Measurements from ENCODE around the gene IGF2R.
"Not testable (repeated sequence)": the region's sequence is repeated elsewhere in the genome, so short reads cannot be mapped to it uniquely, and the experiment has no call there.

Gene IGF2R

DNA sequence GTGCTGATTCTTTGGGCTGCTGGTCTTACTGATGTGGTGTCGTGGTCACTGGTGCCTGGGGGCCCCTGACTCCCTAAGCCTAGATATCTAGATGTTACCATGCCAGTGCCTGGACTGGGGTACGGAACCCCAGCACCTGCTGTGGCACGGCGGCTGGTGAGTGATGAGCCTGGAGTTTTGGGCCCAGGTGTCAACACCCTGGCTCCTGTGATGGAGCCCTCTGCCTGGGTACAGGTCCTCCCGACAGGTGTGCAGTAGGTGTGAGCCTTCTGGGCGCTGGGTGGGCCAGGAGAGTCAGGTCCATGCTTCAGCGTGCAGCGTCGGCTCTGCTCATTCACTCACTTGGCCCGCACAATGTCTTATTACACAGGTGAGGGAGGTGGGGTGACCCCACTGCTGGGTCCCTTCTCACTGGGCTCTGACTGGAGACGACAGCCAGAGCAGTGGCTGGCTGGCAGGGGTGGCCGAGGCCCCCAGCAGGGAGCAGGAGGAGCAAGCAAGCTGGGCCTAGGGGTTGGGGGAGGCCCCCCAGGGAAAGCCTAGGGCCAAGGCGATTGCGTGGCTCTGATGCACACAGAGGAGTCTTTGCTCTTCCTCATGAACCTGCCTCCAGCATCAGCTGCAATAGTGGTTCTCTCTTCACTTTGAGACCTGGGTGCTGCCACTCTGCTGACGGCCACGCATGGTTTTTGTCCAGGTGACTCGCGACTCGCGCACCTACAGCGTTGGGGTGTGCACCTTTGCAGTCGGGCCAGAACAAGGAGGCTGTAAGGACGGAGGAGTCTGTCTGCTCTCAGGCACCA is 110.2 kb downstream of the IGF2R start:
- no peak for DNase-seq

DNA sequence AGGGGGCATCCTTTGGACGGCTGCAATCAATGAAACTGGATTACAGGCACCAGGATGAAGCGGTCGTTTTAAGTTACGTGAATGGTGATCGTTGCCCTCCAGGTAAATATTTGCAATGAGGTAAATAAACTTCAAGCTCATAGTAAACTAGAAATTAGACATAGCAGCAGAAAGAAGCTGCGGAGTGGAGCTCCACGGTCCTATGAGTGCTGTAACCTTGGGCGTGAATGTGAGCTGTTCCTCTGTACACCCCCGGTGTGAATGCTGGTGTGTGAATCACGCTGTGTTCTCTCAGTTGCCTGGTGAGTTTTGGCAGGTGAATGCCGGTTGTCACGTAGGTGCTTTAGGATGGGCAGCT is 110.8 kb downstream of the IGF2R start:
- DNase-seq = no peak

DNA sequence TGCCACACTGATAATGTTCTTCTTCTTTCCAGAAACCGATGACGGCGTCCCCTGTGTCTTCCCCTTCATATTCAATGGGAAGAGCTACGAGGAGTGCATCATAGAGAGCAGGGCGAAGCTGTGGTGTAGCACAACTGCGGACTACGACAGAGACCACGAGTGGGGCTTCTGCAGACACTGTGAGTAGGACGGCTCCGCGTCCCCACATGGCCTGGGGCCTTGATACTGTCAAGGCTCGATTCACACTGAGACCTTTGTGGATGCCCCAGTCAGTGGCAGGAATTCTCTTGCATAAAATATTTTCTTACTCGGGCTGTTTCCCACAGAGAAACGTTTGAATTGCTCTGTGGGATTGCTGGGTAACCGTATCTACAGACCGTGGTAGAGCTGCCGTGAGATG is 111.2 kb downstream of the IGF2R start:
- DNase-seq = no peak

DNA sequence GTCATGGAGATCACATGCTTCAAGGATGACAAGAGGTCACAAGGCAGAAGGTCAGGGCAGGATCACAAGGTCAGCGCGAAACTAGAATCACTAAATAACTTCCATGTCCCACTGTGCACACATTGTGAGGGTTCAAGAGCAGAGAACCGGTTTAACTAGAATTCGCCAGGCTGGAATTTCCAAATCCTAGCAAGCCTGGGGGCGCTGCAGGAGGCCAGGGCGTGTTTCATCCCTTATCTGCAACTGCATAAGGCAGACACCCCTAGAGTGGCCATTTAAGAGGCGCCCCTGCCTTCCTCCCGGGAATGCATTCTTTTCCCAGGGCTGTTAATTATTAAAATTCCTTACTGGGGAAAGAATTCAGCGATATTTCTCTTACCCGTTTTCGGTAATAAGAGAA is 112.5 kb downstream of the IGF2R start:
- no peak for DNase-seq

DNA sequence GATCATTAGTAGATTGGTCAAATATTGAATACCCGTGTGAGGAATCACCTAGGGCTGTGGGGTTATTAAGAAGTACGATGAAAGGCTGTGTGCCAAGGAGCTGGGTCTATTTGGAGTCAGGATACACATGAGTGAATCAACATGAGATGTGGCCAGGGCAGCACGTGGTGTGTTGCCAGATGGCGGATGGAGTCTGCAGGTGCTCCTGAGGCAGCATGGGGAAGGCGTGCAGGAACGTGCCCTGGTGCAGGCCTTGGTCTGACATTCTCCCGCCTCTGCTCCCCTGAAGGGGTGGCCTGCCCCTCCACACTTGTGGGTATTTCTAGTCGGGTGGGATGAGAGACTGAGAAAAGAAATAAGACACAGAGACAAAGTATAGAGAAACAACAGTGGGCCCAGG is 113.7 kb downstream of the IGF2R start:
- no peak for DNase-seq

DNA sequence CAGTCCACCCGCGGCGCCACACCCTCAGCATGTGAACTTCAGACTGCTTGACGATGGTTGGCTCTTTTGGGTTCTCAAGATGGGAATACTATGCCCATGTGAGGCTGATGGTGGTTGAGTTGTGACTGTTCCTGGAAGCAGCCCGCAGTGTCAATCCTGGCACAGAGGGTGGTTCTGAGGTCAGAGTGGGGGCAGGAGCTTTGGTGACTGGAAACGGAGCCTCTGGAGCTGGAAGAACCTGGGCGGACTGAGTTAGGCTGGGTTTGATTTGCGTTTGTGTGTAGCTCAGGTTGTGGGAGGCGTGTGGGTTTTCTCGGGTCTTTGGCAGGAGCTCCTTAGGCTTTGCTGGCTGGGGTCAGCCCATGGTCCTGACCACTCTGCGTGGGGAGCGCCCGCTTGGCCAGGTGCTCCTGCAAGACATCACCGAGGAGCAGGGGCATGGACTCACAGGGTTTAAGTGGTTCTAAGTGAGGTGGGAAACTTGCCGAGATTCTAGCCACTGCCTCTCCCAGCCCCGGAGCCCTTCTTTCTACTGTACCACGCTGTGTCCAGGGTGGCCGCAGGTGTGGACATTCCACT is 115.4 kb downstream of the IGF2R start:
- DNase-seq = no peak

DNA sequence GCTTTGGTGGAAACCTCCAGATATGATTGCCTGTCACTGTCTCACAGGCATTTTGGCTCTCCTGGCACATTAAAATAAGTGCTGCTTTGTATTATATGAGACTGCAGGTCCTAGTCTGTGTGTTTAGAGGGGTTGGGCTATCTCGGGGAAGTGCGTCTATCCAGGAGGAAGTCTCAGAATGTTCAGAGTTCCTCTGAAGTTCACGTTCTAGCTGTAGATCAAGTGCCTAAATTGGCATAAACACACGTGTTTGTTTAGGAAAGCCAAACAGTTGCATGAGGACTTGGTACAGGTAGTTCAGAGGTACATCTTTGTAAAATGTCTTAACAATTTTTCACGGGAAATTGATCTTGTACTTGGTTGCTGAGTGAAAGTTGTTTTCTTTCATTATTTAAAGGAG is 116.3 kb downstream of the IGF2R start:
- DNase-seq = no peak

DNA sequence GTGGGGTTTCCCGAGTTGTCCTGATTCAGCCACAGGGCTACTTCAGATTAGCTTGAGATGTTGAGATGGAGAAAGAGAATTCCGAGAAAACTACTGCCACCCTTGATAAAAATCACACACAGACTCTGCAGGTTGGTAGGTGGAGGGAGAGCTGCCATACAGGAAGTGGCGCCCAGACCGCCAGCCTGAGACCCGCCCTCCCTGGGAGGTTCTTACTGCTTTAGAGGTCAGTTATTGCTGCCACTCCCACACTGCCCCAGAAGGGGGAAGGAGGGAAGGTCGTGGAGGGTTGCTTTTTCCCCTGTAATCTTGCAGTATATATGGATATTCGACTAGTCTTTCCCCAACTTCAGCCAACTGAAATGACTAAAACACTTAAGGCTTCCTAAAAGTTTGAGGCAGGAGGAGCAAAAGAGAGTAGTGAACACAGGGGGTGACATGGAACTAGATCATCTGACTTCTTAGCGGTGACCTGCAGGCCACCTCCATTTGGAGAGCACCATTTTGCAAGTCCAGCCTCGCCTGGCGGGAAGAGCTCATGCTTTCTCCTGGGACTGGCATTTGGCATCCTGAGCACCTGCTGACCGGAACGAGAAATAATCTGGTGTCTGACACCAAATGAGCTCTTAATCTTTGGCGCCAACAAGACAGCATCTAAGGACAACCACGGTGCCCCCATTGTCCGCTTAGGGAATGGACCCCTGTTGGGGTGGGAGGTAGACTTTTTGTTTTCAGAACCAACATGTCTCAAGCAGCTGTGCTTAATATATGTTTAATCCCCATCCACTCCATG is 117.0 kb downstream of the IGF2R start:
- no peak for DNase-seq

DNA sequence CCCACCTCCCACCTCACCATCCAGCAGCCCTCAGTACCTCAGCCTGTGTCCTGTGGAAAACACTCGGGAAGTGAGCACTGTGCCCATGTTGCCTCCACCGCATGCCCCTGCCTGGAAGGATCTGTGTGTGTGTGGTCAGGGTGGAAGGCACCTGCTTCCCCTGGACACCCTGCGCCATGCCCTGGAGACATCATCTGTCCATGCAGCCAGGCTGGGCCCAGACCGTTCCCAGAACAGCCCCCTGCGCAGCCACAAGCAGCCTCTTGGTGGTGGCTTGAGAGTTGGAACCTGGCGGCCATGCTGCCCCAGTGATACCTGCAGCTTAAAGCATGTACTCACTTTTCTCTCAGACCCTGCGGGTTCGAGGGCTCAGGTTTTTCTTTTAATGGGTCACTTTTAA is 117.9 kb downstream of the IGF2R start:
- DNase-seq = no peak

DNA sequence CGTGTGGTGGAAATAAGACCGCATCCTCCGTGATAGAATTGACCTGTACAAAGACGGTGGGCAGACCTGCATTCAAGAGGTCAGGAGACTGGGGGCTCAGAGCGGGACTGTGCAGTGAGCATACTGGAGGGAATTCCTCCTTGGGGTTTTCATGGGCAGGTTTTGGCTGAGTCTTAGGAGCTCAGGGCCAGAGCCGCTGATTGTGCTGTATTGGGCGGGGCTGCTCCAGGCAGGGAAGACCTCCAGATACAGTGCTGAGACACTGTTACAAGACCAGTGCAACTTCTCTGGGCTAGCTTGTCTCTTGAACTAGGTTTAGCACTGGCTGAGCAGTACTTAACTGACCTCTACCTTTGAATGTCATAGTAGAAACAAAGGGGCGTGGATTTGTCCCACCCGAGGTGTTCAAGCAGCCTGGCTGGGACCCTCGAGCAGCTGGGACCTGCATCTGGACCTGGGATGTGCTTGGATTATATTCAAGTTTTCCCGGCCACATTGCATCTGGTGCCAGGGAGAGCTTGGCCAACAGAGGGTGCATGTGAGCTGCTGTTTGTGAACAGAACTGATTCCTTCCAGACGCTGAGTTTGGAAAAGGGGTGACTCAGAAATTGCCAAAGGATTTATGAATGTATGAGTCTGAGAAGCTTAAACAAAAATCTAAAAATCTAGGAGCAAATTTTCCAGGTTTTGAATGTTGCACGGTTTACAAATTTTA is 119.3 kb downstream of the IGF2R start:
- no peak for DNase-seq

DNA sequence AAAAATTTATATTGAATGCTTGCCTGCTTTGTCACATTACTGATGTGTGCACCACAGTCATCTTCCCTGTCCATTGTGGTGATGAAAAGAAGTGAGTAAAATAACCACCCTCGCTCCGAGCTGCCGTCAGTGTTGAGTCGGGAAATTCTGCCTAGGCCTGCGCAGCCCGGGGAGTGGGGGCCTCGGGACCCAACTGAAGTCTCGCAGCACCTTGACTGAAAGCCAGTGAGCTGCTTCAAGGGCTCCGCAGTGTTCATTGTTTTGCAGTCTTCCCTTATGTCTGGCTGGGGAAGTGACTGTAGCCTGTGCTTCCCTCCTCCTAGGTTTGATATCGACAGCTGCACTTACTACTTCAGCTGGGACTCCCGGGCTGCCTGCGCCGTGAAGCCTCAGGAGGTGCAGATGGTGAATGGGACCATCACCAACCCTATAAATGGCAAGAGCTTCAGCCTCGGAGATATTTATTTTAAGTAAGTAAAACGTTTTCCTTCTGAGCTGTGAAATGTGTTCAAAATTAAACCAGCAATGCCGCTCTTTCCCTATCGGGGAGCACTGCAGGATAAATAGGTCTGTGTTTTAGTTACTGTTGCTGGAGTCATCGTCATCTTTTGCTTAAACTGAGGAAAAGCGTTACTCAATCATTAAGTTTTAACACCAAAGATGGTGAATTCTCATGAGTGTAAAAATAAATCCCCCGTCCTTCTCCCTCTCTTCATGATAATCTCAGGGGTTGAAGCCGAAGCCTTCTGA is 120.1 kb downstream of the IGF2R start:
- DNase-seq = no peak

DNA sequence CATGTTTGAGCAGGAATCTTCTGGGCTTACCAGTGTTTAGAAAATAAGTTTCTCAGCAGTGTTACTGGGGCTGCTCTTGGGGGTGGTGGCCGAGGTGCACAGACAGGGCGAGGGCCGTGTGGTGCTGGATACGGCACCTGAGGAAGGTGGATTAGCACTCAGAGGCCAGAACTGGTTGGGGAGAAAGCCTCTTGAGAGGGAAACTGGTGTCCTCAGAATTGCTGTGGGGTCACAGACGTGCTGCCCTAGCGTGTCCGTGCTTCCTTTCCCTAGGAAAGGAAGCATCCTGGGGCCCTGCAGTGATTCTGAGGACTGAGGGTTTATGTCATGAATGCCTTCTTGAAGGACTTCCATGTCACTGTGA is 120.6 kb downstream of the IGF2R start:
- no peak for DNase-seq

DNA sequence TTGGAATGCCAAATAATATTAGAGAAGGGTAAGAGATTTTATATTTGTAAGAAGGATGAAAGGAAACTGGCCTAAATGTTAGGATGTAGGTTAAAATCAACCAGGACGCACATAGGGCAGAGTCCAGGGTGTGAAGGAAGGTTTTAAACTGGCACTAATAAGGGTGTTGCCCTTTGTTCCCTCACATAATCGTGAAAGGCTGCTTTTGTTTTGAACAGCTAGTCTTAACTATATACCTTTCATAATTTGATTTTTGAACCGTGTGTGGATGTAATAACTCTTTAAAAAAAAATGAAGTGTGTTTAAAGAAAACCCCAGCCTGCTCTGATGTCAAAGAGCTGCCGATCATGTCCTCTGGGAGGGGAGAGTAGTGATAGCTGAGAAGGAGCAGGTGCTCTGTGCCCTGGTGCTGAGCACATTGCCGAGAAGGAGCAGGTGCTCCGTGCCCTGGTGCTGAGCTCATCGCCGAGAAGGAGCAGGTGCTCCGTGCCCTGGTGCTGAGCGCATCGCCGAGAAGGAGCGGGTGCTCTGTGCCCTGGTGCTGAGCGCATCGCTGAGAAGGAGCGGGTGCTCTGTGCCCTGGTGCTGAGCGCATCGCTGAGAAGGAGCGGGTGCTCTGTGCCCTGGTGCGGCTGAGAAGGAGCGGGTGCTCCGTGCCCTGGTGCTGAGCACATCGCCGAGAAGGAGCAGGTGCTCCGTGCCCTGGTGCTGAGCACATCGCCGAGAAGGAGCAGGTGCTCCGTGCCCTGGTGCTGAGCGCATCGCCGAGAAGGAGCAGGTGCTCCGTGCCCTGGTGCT is 121.8 kb downstream of the IGF2R start:
- not testable (repeated sequence) for DNase-seq

DNA sequence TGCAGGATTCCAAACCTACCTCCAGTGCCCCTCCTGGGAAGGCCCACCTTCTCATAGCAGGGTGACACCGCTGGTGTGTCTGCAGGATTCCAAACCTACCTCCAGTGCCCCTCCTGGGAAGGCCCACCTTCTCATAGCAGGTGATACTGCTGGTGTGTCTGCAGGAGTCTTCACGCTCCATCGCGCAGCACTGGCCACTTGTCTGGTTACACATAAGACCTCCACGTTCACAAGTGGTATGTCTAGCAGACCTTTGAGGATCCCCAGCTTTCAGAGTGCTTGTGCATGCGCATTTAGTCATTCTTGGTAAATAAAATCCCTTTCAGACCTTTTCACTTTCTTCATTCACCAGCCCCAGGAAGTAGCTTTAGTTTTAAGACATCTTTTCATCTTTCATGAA is 123.3 kb downstream of the IGF2R start:
- not testable (repeated sequence) for DNase-seq

DNA sequence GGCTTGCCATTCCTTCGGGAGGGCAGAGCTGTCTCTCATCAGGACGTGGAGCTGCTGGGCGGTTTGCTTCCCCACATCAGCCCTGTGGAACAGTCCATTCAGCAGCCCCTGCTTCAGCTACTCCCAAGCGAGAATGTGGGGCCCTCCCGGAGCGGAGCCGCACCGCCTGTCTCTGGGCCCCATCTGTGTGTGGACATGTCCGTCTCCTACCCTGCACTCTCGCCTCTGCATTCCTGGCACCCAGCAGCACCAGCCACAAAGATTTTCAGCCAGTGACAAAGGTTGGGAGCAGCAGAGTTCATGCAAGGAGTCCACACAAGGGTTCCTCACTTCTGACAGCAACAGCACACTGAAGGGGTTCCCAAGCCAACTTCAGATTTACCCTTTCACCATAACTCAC is 123.7 kb downstream of the IGF2R start:
- DNase-seq = no peak

DNA sequence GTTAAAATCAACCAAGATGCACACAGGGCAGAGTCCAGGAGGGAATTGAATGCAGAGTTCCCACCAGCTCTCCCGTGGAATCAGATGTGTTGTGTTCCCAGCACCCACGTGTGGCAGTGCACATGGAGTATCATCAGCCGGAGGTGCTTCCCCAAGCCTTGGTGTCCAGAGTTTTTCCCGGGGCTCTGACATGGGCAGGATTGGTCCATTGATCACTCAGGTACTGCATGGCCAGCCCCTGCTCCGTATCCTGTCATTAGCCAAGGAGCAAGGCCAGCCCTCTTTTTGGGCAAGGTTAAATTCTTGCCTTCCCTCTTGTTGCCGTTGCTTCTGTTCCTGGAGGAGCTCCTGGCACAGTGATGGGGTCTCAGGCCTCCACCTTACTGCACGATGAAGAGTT is 124.2 kb downstream of the IGF2R start:
- no peak for DNase-seq

DNA sequence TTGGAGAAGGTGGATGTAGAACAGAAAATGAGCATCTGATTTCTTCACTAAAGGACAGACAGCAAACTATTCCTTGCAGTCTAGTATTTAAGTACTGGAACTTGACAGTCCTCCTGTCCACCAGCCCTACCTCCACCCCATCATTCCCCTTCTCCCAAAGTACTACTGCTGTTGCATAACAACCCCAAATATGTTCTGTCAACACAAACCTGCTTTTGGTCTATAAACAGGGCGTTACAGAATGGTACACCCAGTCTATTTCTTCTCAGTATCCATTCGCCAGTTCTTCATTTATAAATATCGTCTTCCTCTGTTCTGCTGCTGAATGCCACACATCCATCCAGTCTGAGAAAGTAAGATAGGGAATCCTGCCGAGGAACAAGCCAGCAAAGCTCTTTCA is 125.1 kb downstream of the IGF2R start:
- no peak for DNase-seq

DNA sequence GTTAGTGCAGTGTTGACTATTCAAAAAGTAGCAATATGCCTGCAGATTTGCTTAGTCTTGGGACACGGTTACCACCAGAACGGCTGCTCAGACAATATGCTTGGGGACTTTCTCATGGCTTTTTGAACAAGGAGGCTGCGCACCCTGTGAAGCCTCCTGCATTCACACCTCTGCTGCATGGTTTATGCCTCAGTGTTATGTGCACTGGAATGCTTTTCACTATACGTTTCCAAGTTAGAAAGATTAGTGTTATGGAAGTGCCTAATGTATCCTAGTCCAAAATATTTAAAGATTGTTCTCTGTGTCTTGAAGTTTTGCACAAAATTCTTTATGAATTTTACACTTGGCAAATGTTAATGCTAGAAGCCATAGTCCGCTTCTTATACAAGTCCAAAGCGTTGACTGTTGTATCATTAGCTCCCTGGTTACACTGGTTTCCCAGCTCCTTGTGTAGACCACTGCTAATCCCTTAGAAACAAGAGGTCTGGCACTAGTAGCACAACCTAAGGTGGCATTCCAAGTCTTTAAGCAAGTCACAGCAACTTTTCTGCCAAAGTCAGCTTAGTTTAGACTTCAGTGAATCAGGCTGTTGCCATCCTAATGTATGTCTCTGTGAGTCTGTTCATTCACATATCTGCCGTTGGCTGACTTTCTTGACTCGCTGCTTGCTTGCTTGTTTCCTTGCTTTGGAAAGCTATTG is 126.4 kb downstream of the IGF2R start:
- DNase-seq = no peak

DNA sequence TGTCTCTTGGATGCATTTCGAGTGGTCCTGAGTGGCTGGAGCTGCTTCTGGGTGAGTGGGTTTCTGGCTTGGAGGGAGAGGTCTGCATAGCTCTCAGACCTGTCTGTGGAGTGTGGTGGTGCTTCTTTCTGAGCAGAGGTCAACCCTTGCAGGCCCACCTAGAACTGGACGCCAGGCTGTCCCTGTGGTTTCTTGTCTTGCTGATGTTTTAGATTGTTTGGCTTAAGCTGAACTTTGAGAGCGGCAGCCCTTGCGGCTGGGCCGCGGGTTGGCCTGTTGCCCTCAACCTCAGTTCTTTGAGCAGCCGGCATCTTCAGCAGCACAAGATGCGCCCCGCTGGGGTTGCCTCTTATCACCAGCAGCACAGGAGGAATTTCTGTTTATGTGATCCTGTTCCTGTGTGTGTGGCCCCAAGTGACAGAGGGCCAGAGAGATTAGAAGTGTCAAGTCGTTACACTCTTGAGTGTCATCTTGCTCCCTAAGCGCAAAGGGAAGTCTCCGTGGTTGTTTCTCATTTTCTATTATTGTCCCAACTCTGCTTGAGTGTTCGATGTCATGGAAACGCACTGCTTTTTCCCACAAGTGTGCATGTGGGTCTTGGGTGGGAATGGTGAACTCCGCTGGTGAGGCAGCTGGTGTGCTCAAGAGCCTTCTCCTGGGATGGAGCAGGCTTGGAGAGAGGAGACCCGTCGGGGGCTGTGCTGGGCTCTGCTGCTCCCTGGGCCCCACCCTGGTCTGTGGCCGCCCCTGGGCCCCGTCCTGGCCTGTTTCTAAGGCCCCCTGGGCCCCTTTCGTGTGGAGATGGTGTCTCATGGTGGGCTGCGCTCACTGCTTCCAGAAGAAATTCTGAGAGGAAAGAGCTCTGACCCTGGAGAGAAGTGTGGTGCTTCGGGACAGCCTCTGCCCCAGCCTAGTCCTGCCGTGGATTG is 132.7 kb downstream of the IGF2R start:
- no peak for DNase-seq

DNA sequence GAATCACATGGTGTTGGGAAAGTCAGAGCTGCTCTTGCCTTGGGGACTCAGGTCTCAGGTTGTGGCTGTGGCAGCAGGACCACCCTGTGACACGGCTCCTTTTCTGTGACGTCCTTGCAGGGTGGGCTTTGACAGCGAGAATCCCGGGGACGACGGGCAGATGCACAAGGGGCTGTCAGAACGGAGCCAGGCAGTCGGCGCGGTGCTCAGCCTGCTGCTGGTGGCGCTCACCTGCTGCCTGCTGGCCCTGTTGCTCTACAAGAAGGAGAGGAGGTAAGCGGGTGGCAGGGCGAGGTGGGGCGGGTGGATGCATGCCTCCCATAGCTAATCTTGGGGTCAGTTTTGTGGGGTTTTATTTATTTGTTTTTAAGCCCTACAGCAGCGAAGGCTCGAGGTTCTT is 133.5 kb downstream of the IGF2R start:
- no peak for DNase-seq
